ENCODE results near the gene RNASE13.
"Not testable (repeated sequence)": the region's sequence is repeated elsewhere in the genome, so short reads cannot be mapped to it uniquely, and the experiment has no call there.

The RNASE13 gene

DNA sequence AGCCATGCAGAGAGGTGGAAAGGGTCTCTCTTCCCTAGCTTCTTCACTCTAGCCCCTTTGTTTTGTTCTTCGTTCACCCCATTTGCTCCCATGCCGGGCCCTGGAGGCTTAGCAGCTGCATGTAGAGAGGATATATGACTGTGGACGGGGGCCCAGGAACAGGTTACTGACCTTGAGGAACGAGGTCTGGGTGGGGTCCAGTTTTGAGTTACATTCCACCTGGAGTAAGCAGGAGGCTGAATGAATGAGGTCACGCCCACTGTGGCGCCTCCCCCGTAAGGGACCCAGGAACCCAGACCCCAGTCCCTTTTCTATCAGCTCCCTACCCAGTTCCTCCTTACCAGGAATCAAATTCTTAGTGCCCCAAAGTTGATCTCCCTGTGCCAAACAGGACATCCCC, 16.3 kb downstream of the RNASE13 start:
- TF ChIP-seq, protein P1, sequence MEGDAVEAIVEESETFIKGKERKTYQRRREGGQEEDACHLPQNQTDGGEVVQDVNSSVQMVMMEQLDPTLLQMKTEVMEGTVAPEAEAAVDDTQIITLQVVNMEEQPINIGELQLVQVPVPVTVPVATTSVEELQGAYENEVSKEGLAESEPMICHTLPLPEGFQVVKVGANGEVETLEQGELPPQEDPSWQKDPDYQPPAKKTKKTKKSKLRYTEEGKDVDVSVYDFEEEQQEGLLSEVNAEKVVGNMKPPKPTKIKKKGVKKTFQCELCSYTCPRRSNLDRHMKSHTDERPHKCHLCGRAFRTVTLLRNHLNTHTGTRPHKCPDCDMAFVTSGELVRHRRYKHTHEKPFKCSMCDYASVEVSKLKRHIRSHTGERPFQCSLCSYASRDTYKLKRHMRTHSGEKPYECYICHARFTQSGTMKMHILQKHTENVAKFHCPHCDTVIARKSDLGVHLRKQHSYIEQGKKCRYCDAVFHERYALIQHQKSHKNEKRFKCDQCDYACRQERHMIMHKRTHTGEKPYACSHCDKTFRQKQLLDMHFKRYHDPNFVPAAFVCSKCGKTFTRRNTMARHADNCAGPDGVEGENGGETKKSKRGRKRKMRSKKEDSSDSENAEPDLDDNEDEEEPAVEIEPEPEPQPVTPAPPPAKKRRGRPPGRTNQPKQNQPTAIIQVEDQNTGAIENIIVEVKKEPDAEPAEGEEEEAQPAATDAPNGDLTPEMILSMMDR (IDR thresholded peaks at IDR 0.05; ENCODE audit: low read depth, low read length) = no peak
- DNase-seq (ENCODE audit: low read depth in 2 of 2) = no peak
- H3K4me3 ChIP-seq (replicated peaks in 1 of 2; ENCODE audit: low read depth in 2 of 2, low read length in 2 of 2) = no peak overlapping the region

GRCh38 chr14:21017528-21018245, 16.9 kb downstream of the RNASE13 start:
- TF ChIP-seq, protein P1 (IDR thresholded peaks at IDR 0.05; ENCODE audit: low read depth, low read length) = no peak
- DNase-seq (ENCODE audit: low read depth in 2 of 2) = no peak
- H3K4me3 ChIP-seq (replicated peaks in 1 of 2; ENCODE audit: low read depth in 2 of 2, low read length in 2 of 2) = no peak overlapping the region

DNA sequence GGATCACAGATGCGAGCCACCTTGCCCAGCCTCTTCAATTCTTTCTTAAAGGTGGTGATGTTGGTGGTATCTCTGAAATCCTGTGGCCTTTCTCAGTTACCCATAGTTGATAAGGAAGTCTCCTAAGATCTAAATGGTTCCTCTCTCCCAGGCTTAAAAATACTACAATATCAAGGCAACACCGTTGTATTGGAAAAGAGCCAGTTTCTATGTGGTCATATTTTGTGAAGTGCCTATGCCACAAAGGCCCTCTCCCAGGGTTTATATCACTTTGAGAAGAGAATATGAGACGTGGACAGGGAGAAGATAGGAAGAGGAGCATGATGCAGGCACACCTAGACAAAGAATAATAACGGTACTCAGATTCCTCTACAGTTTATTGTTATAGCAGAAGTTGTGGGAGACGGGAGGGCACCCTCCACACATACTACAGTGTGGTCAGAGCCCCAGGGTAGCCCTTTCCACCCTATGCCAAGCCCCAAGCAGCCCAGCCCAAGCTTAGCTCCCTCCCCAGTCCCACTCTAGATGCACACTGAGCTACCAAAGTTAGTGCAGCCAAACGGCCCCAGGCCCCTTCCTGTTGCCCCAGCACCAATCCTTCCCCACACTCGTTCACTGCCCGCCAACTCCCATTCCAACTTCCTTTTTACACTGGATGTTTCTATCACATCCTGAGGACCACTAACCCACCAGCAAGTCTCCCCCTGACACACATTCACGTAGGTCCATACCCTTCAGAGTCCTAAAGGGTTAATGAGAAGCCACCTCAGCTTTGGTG, 18.0 kb downstream of the RNASE13 start:
- TF ChIP-seq, protein P1 (IDR thresholded peaks at IDR 0.05; ENCODE audit: low read depth, low read length) = no peak
- no peak for DNase-seq (ENCODE audit: low read depth in 2 of 2)
- no peak overlapping the region for H3K4me3 ChIP-seq (replicated peaks in 1 of 2; ENCODE audit: low read depth in 2 of 2, low read length in 2 of 2)

DNA sequence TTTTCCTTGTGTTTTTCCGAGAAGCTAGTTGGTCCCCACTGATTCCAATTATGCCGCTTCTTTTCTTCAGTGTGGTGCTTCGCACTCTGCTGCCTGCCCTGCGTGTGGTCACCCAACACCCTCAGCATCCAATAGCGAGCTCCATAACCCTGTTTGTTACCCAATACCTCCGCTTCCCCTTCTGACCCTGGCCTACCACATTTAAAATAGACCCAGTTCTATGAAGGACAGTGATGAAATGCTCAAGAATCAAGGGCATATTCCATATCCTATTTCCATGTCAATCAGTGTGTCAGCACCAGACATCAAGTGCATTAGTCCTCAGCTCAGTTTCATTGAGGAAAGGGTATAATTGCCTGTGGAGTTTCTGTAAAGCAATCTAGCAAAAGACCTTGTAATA, 19.3 kb downstream of the RNASE13 start:
- DNase-seq (ENCODE audit: low read depth in 2 of 2) = no peak
- H3K4me3 ChIP-seq (replicated peaks in 1 of 2; ENCODE audit: low read depth in 2 of 2, low read length in 2 of 2) = no peak overlapping the region
- TF ChIP-seq, protein P1 (IDR thresholded peaks at IDR 0.05; ENCODE audit: low read depth, low read length) = no peak

- peak; percentile 90 to 91 for DNase-seq (ENCODE audit: low read depth in 2 of 2)
- H3K4me3 ChIP-seq (replicated peaks in 1 of 2; ENCODE audit: low read depth in 2 of 2, low read length in 2 of 2) = no peak overlapping the region
- TF ChIP-seq, protein P1 (IDR thresholded peaks at IDR 0.05; ENCODE audit: low read depth, low read length) = peak; percentile 91
Measured at GRCh38 chr14:21014761-21015190, 19.8 kb downstream of the RNASE13 start.

DNA sequence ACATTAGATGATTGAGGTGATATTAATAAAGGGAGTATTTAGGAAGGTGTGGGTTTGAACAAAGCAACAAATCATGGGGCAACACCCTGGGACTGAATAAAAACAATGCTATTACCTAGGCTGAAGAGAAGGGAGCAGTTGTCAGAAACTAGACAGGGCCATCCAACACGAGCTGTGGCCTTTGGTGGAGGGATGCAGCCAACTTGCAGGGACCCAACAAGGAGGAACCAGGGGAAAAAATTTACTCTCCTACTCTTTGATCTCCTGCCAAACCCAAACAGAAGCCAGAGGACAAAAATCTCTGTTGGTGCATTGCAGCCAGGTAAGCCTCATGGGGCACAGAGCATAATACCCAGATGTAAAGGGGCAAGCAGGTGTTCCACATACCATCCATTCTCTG, 23.5 kb downstream of the RNASE13 start:
- no peak overlapping the region for H3K4me3 ChIP-seq (replicated peaks in 1 of 2; ENCODE audit: low read depth in 2 of 2, low read length in 2 of 2)
- TF ChIP-seq, protein P1 (IDR thresholded peaks at IDR 0.05; ENCODE audit: low read depth, low read length) = no peak
- no peak for DNase-seq (ENCODE audit: low read depth in 2 of 2)

DNA sequence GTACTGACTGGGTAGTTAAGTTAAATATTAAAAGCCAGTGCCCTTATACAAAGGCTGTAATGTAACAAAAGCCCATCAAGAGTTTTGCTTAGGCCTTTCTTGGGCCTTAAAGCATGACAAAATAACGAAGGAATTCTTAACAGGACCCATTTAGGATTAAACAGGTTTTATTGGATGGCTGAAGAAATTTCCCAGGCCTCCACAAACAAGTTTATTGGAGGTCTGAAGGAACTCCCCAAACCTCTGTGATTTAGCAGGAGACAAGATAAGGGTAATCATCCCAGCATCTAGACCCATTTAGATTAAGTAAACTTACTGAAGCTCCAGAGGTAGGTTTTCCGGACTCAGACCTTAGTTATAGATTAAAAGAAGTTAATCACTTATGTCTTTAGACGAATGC, 24.9 kb downstream of the RNASE13 start:
- DNase-seq (ENCODE audit: low read depth in 2 of 2); H3K4me3 ChIP-seq (replicated peaks in 1 of 2; ENCODE audit: low read depth in 2 of 2, low read length in 2 of 2): not testable (repeated sequence)
